Activated CD4-positive, alpha-beta T cell treated with anti-CD3 and anti-CD28 coated beads, Interleukin-2, Interleukin-6, amounts not matched to agents 100 ng/mL and 50 ng/mL, durations not matched to agents 16 hours and 8 hours (primary cell): ENCODE measurements around the gene MEF2C.
A peak's percentile ranks its signal among the peaks of the same experiment; 100 is the strongest.
"Not testable (repeated sequence)": the region's sequence is repeated elsewhere in the genome, so short reads cannot be mapped to it uniquely, and the experiment has no call there.

Source experiments
- DNase-seq: peaks from one replicate; pipeline ENCODE4 v3.0.0-alpha.2; 2020

MEF2C gene

GRCh38 chr5:88860501-88860900 lies 22.5 kb downstream of the MEF2C start:
- no peak for DNase-seq

DNA sequence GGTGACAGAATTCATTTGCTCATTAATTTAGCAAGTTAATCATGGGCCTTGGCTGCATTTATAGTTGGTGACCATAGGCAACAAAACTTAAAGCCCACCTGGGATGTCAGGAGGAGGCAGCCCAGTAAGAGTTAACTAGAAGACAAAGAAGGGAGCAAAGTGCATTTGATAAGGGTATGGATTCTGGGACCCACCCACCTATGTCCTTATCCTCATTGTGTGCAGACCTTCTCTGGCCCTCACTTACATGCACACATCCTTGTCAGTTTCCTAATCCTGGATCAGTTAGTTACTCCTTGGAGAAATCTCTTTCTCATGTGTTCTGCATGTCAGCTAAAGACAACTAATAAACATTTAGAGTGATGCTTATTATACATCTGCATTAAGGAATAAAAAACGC lies 24.6 kb downstream of the MEF2C start:
- DNase-seq = no peak

GRCh38 chr5:88856381-88856780 lies 26.6 kb downstream of the MEF2C start:
- DNase-seq = not testable (repeated sequence)

DNA sequence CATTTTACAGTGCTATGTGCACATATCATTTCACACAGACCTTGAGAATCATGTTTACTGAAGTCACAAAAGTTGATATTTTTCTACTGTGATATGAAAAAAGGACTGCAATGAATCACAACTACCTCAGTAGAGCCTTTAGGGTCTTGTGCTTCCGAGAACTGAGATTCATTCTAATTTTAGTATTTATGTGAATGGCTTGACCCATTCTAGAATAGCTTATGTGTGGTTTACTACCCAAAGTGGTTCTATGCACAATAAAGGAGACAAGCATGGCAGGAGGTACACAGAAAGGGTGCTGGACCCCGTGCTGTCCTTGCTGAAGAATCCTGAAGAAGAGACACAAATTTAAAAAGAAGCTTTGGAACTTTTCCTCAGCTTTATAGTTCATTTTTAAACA lies 28.2 kb downstream of the MEF2C start:
- DNase-seq = no peak

DNA sequence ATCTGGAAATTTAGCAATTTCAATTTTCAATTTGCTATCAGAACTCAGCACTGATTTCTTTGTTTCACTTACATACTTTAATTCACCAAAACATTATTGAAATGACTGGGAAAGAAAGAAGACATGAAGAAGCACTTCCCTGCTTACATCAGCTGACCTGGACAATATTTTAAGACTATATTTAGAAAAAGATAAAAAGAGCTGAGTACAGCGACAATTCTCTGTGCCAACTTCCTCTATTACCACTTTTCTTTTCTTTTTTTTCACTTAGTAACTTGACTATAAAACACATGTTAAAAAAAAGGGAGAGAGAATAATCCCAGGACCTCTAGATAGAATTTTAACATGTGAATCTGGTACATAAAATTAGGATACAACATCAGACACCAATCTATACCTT lies 35.6 kb downstream of the MEF2C start:
- DNase-seq = no peak

- no peak for DNase-seq
These were observed 36.5 kb downstream of the MEF2C start for GRCh38 chr5:88846434-88846833.

GRCh38 chr5:88845081-88845697 lies 37.8 kb downstream of the MEF2C start:
- peak; percentile 60 for DNase-seq

DNA sequence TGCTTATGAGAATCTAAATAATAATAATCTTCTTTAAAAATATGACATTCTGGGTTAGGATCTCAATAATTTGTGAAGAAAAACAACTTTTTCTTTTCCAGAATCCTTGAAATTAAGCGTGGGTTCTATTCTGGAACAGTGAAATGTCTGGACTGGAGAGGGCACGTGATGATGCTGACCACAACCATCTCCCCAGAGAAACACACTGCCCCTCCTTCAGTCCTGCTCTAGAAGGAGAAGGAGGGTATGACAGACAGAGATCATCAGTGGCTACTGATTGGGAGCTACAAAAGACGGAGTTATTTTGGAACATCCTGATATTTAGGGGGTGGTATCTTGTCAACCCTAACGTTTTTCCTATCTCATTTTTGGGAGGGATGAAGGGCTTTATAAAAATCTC lies 40.2 kb downstream of the MEF2C start:
- no peak for DNase-seq

- DNase-seq = no peak
These were observed 41.8 kb downstream of the MEF2C start for GRCh38 chr5:88841212-88841611.

- no peak for DNase-seq
These were observed 42.5 kb downstream of the MEF2C start for GRCh38 chr5:88840495-88840894.

GRCh38 chr5:88839238-88839637 lies 43.7 kb downstream of the MEF2C start:
- DNase-seq = no peak

GRCh38 chr5:88838500-88838899 lies 44.5 kb downstream of the MEF2C start:
- DNase-seq = no peak

DNA sequence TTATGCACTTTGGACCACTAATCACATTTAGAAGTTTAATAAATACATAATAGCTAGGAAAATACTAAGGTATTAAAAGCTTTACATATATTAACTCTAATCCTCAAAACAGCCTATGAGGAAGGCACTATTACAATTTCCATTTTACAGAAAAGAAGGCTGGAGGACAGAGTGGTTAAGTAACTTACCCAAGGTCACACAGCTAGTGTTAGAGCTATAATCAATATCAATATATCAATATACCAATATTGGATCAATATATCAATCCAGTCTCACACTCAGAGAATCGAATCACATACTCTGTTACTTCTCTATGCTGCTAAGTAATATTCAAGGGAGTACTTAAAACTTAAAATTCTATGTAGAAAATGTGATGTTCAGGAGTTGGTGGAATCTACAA lies 45.2 kb downstream of the MEF2C start:
- no peak for DNase-seq

DNA sequence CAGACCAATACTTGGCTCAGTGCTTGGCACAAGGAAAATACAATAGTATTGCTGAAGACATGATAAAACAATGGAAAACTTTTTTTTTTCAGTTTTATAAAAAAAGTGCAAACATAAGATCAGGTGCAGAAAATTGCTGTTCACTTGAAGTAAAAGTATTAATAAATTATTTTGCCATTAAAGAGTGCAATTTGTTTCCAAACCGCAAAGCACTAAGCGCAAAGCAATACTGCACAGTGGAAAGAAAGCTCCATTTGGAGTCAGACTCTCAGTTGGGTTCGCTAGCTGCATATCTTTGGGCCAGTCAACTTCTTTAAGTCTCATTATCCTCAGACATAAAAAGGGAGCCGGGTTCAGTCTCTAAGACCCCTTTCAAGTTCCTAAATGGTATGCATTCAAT lies 45.8 kb downstream of the MEF2C start:
- DNase-seq = no peak

DNA sequence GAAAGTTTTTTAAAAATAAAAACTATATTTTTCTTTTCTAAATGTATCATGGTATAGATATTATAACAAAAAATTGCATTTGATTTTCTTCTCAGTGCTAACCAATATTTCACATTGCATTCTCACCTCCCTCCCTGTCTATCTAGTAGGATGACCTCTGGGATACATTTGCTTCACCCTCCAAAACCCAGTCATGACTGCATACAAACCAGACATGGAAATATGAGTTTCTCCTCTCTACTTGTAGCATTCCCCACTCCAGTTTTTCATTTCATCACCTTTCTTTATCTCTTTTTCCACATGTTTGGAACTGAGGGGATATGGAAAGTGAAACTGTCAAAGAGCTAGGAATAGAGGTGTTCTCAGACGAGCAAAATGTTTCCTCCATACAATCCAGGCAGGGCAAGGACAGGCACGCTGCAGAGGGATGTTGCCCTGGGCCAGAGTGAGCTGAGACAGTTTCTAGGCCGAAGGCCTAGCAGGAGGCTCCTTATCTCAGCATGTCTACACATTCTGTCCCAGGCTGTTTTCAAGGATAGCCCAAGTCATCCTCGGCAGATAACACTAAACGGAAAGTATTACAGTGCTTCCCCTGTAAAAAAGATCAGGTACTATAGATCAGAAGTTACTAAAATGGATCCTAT lies 46.7 kb downstream of the MEF2C start:
- no peak for DNase-seq

DNA sequence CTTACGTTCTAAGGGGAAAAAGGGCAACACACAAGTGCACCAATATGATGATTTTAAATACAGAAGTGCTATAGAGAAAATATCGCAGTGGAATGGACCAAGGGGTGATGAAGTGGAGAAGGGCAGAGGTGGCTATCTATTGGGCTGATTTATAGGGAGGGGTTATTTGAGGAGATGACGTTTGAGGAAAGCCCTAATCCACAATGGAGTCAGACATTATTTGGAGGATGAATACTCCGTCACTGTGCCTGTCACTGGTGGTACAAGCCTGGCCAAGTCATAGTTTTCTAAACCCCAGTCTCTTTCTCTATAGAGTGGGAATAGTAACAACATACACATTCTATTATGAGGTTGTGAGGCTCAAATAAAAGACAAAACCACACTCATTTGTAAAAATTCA lies 48.5 kb downstream of the MEF2C start:
- no peak for DNase-seq

- no peak for DNase-seq
These were observed 48.9 kb downstream of the MEF2C start for GRCh38 chr5:88834131-88834462.

- DNase-seq = peak; percentile 65
These were observed 49.4 kb downstream of the MEF2C start for GRCh38 chr5:88833371-88834130.

GRCh38 chr5:88831816-88832215 lies 51.2 kb downstream of the MEF2C start:
- no peak for DNase-seq

GRCh38 chr5:88830567-88830966 lies 52.4 kb downstream of the MEF2C start:
- no peak for DNase-seq

DNA sequence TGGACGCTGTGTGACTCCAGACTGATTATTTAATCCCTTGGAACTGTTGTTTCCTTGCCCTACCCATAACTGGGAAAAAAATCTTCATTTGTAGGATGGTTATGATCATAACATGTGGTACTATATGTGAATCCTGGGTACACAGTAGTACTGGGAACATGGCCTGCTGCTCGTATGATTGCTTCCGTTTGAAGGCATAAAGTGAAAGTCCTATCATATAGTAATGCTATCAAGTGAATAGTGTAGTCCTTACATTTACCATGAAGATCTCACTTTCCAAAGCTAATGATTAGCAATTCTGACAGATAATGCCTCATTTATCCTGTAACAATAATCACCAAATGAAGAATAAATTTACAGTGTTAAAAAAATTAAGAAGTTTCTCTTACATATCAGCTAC lies 53.2 kb downstream of the MEF2C start:
- no peak for DNase-seq

DNA sequence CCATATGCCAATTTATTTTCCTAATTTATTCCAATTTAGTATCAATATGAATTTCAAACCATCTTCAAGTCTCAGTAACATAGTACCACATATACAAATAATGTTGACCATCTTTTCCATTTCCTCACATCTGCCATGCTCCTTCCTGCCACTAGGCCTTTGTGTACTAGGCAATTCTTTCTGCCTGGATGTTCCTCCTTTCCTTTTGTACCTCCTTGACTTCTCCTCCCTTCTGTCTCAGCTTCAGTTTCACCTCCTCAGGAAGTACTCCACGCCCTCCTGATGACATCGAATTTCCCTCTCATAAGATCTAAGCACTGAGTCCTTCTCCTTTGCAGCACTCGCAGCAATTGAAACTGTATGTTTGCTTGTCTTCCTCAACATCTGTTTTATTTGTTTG lies 53.9 kb downstream of the MEF2C start:
- DNase-seq = peak; percentile 3

DNA sequence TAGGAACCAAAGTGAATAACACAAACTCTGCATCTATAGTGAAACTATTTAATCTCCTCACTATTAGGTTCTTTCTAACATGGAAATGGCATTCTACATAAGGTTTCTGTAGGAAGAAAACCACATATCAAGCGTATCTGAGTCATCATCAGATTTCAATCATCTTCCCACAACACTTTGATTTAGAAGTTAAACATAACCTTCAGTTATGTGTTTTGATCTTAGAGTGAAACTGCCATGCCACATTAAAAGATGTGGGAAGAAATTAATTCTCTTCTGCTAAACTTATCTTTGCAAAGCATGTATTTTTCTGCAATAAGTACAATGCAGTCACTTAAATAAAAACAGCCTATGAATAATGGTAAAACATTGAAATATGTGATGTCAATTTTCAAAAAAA lies 55.0 kb downstream of the MEF2C start:
- DNase-seq = peak; percentile 41
